ENCODE results near the gene AHCYL2.

DNA sequence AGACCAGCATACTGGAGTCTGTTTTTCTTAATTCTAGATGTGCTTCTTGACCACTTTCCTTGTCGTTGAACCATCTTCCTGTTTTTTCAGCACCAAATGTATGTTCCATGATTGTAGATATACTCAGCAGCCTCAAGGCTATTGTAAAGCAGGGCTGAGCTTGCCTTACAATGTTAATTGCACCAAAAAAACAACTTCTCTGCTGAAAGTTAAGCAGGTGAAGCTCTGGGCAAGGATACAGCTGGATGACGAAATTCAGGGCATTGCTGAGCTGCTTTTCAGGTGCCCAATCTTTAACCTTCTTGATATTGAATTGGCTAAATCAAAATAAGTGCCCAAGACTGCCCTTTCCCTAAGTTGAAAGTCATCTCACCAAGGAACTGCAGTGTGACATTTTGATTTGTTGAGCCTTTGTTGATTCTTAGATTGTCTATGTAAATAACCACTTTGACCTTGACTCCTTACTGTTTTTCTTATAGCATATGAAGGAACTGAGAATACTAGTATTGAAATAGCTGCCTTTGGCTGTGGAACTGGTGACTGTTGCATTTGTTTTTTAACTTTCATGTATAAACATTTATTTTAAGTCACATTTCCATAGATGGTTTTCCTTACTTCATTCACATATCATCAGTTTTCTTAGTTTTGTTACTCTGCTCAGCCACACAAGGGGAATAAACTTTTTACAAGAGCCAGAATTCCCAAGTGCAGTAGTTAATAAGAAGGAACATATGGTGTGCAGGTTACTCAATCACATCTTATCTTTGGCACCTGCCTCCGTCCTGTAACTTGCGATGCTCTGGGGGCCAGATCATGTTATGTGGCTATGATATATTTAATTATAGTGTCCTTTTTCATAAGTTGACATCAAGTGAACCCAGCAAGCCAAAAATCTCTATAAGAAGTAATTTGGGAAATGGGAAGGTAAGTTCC is 3.1 kb downstream of the AHCYL2 start:
- TF ChIP-seq, protein P1, sequence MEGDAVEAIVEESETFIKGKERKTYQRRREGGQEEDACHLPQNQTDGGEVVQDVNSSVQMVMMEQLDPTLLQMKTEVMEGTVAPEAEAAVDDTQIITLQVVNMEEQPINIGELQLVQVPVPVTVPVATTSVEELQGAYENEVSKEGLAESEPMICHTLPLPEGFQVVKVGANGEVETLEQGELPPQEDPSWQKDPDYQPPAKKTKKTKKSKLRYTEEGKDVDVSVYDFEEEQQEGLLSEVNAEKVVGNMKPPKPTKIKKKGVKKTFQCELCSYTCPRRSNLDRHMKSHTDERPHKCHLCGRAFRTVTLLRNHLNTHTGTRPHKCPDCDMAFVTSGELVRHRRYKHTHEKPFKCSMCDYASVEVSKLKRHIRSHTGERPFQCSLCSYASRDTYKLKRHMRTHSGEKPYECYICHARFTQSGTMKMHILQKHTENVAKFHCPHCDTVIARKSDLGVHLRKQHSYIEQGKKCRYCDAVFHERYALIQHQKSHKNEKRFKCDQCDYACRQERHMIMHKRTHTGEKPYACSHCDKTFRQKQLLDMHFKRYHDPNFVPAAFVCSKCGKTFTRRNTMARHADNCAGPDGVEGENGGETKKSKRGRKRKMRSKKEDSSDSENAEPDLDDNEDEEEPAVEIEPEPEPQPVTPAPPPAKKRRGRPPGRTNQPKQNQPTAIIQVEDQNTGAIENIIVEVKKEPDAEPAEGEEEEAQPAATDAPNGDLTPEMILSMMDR (IDR thresholded peaks at IDR 0.05), result no peak
- TF ChIP-seq POLR2A (IDR thresholded peaks at IDR 0.05) (no peak), POLR2AphosphoS5 (IDR thresholded peaks at IDR 0.05) (no peak)
